ENCODE measurements around the gene FBXL5.

Gene FBXL5, protein sequence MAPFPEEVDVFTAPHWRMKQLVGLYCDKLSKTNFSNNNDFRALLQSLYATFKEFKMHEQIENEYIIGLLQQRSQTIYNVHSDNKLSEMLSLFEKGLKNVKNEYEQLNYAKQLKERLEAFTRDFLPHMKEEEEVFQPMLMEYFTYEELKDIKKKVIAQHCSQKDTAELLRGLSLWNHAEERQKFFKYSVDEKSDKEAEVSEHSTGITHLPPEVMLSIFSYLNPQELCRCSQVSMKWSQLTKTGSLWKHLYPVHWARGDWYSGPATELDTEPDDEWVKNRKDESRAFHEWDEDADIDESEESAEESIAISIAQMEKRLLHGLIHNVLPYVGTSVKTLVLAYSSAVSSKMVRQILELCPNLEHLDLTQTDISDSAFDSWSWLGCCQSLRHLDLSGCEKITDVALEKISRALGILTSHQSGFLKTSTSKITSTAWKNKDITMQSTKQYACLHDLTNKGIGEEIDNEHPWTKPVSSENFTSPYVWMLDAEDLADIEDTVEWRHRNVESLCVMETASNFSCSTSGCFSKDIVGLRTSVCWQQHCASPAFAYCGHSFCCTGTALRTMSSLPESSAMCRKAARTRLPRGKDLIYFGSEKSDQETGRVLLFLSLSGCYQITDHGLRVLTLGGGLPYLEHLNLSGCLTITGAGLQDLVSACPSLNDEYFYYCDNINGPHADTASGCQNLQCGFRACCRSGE

DNA sequence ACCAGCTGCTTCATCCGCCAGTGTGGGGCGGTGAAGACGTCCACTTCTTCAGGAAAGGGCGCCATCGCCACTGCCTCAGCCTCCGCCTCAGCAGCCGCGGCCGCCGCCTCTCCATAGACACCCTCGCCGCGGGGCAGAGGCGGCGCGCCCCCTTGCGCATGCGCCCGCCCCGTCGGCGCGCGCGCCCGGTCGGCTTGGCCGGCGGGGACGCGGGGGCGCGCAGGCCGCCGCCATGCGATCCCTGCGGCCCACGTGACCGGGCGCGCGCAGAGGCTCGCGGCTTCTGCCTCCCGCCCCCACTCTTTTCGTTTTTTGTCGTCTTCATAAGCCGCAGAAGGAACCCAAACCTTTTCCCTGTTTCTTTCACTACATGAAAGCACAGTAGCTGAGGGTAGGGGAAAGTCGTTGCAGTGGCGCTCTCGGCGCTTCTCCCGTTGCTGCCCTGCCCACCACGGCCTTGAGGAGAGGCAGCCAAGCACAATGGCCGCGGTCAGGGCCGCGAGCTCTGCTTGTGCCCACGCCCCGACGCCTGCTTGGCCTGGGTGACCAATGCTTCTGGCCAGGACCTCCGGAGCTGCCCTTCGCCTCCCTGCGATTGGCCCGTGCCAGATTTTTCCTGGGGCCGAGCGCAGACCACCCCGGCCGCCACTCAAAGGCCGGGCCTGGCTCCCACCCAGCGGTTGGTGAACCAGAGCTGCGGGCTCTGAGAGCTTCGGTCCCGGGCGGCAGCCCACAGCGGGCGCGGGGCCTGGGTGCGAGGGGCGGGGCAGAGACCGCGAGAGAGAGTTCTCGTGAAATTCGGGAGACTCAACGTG is at the start of gene FBXL5:
Gene FBXL5 (minus strand): TSS at position 135 of the 815 bp plus-strand sequence. CDS start 70 bp downstream, at position 65.
- peak; percentile 65 to 70 for DNase-seq (ENCODE audit: extremely low read depth in 1 of 2, low read depth in 1 of 2)

DNA sequence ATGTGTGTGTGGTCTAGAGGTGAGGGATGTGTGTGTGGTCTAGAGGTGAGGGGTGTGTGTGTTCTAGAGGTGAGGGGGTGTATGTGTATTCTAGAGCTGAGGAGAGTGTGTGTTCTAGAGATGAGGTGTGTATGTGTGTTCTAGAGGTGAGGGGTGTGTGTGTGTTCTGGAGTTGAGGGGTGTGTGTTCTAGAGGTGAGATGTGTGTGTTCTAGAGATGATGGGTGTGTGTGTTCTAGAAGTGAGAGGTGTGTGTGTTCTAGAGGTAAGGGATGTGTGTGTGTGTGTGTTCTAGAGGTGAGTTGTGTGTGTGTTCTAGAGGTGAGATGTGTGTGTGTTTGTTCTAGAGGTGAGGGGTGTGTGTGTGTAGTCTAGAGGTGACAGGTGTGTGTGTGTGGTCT is 49.0 kb upstream of the FBXL5 start:
- DNase-seq (ENCODE audit: extremely low read depth in 1 of 2, low read depth in 1 of 2), result no peak

DNA sequence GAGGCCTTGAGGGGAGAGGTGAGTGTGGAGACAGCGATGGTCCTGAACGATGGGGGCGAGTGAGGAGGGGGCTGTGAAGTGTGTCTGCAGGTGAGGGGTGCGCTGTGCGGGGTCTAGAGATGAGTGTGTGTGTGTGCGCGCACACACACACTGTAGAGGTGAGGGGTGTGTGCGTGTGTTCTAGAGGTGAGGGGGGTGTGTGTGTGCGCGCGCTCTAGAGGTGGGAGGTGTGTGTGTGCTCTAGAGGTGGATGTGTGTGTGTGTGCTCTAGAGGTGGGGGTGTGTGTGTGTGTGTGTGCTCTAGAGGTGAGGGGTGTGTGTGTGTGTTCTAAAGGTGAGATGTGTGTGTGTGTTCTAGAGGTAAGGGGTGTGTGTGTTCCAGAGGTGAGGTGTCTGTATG is 48.3 kb upstream of the FBXL5 start:
- DNase-seq (ENCODE audit: extremely low read depth in 1 of 2, low read depth in 1 of 2), result no peak

DNA sequence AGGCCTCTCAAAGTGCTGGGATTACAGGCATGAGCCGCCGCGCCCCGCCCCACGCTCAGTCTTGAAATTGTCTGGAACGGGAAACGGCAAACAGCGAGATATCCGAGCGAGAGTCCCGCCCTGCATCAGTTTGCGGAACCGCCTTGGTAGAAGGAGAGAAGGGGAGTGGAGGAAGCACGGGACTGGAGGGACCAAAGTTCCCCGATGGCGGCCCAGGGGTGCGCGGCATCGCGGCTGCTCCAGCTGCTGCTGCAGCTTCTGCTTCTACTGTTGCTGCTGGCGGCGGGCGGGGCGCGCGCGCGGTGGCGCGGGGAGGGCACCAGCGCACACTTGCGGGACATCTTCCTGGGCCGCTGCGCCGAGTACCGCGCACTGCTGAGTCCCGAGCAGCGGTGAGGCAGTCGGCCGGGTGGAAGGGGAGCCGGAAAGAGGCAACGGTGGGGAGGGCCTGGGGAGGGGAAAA is 47.8 kb upstream of the FBXL5 start, which contains the start of gene BST1:
Gene BST1 (plus strand): TSS at position 125 of the 463 bp plus-strand sequence. CDS start 80 bp downstream, at position 205.
- DNase-seq (ENCODE audit: extremely low read depth in 1 of 2, low read depth in 1 of 2), result peak; percentile 2 to 15

DNA sequence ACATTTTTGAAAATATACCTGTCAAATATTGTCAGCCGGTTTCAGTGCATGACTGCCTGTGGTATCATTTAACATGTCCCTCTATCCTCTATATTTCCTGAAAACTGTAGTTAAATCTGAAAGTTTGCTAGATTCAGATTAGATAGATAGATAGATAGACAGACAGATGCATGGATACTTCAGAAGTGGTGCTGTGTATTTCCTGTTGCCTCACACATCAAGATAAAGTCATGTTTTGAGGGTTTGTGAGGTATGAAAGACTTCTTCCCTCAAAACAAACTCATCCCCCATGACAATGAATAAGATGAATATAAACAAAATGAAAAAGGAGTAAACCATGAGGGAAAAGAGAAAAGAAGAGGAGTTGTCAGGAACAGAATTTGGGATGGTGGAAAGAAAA is 41.7 kb upstream of the FBXL5 start:
- DNase-seq (ENCODE audit: extremely low read depth in 1 of 2, low read depth in 1 of 2), result no peak

DNA sequence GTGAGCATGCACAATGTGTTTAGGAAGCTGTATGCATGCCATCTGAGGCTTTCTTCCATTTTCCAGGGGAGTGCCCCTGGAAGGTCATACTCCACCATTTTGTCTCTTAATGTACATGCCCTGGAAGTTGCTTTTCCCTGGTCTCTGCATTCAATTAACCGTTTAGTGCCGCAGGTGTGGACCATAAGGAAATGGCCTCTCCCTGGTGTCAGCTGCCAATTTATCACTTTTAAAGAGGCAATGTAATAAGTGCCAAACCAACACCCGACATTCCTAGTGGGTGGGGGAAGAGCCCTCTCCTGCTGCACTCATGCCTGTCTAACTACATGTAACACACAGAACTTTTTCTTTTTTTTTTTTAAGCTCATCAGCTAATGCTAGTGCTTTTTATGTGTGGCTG is 40.6 kb upstream of the FBXL5 start:
- no peak for DNase-seq (ENCODE audit: extremely low read depth in 1 of 2, low read depth in 1 of 2)

DNA sequence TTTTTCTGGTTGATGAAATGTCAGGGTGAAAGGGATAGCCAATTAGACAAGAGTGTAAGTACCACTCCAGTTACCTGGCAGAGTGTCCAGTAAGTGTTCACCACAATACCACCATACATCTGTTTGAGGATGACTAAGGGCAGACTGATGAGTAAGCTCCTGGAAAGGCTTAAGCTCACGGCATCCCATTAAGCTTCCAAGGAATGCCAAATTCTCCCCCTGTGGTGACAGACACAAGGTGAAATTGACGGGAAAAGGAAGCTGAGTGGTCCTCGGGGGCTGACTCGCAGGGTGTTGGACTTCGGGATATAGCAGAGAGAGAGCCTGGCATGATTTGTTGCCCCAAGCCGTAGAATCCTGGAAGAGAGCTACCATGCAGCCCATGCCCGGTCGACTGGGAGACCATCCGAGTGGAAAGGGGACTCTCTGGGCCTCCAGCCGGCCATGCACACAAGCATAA is 40.1 kb upstream of the FBXL5 start:
- DNase-seq (ENCODE audit: extremely low read depth in 1 of 2, low read depth in 1 of 2), result no peak

DNA sequence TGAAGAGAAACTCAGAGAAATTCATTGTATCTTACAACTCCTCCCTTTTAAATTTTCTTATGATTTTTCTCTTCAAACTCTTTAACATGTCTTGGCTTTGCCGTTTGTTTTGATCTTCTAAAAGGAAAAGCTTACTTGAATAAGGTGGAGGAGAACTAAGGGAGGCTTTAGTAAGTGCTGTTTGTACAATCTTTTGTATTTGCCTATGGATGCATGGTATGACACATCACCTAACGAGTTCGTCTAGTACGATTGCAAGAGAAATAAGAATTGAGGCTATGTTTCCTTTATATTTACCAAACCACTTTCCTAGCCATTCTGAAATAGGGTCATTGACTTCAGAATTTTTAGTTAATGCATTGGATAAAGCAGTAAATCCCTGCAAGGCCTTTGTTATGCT is 39.3 kb upstream of the FBXL5 start:
- DNase-seq (ENCODE audit: extremely low read depth in 1 of 2, low read depth in 1 of 2), result no peak

DNA sequence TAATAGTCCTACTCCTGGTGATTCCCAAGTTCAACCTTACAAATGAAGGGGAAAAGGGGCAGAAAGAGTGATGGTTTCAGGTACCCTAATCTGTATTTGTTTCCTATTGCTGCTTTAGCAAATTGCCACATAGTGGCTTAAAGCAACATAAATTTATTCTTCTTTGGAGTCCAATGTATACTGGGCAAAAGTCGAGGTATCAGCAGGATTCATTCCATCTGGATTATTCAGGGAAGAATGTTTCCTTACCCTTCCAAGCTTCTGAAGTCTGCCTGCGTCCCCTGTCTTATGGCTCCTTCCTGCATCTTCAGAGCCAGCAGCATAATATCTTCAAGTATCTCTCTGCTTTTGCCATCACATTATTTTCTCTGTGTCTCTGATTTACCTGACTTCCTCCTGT is 37.4 kb upstream of the FBXL5 start:
- no peak for DNase-seq (ENCODE audit: extremely low read depth in 1 of 2, low read depth in 1 of 2)

DNA sequence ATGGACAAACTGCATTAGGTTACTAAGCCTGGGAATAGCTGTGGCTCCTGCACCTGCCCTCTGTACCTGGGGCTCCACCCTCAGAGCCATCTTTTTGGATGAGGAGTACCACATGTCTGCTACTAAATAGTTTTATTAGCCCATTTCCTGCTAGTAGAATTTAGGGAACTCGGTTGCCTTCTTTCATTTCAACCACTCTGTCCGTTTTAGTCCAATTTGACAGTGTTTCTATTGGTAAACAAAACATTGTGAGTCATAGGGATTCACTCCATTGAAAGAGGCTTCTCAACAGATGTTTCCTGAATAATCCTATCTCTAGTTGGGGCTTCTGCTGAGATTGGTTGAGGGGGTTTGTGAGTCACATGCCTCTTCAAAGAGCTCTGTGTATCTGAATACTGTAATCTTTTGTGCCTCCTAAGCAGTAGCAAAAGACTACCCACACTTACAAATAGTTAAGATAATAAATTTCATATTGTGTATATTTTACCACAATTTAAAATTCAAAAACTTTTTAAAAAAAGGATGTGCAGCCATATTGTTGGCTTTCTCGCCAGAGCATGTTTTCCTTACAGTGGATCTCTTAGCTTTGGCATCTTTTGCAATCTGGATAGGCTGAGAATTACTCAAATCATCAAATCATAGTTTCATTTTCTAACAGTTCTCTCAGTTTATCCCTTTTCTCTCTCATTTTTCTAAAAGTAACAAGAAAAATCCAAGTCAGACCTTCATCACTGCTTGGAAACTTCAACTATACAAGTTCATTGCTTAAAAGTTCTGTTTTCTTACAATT is 36.4 kb upstream of the FBXL5 start:
- DNase-seq (ENCODE audit: extremely low read depth in 1 of 2, low read depth in 1 of 2), result no peak

DNA sequence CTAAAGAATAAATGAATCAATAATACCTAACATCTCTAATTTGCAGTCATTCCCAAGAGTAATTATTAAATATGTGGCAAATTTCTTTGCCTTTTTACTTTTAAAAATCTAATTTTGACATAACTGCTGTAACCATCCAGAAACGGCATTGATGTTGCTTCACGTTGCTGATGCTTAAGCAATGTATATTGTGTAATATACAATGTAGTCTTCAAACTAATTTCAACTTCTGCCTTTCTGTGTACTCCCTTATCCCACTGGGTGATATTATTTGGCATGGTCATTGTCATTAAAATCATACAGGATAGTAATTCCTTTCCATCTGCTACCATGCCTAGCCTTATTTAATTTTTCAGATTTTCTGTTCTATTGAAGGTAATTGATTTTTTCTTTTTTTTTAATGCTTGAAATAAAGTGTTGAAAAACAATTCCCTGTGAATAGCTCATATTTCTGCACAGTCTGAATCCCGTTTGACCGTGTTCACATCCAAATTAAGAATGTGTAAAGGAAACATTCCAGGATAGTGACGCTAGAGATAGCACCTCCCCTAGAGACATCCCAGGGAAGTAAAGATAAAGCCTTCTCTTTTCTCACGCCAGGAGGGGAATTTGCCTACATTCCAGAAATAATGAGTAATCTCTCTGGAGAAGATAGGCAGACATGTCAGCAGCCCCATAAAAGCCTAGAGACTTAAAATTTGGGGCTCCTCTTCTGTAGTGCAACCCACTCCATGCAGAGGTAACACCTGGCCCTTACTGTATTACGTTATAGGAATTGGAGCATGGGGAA is 35.1 kb upstream of the FBXL5 start:
- DNase-seq (ENCODE audit: extremely low read depth in 1 of 2, low read depth in 1 of 2), result no peak

DNA sequence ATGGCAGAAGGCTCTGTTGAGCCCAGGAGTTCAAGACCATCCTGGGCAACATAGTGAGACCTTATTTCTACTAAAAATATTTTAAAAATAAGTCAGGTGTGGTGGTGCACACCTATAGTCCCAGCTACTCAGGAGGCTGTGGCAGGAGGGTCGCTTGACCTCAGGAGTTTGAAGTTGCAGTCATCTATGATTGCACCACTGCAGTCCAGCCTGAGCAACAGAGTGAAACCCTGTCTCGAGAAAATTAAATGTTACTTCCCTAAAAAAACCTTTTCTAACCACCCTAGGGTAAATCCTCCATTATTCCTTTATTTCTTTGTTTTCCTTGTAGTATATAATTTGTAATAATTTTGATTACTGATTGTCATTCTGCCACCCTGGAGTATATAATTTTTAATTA is 34.4 kb upstream of the FBXL5 start:
- no peak for DNase-seq (ENCODE audit: extremely low read depth in 1 of 2, low read depth in 1 of 2)

DNA sequence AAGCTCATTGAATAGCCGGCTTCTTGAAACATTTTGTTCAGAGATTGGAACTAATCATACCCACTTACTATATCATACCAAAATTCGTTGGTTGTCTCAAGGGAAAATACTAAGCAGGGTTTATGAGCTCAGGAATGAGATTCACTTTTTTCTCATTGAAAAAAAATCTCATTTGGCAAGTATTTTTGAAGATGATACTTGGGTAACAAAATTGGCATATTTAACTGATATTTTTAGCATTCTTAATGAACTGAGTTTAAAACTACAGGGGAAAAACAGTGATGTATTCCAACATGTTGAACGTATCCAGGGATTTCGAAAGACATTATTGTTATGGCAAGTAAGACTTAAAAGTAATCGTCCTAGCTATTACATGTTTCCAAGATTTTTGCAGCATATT is 32.9 kb upstream of the FBXL5 start:
- no peak for DNase-seq (ENCODE audit: extremely low read depth in 1 of 2, low read depth in 1 of 2)

DNA sequence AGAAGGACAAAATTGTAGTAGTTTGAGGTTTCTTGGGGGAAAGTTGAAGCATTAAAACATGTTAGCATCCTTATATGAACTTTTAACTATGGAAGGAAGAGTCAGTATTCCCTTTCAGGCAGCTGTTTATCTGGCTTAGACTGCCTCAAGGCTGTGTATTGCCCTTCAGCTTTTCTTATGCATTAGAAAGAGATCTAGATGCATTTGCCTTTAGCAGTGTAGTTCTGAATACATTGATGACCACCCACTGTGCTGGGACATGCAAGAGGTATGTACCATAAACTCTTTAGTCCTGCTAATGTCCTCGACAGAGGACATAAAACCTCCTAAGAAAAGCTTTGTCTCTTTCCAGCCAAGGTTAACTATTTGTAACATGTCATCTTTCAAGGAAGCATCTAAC is 29.3 kb upstream of the FBXL5 start:
- DNase-seq (ENCODE audit: extremely low read depth in 1 of 2, low read depth in 1 of 2), result no peak

DNA sequence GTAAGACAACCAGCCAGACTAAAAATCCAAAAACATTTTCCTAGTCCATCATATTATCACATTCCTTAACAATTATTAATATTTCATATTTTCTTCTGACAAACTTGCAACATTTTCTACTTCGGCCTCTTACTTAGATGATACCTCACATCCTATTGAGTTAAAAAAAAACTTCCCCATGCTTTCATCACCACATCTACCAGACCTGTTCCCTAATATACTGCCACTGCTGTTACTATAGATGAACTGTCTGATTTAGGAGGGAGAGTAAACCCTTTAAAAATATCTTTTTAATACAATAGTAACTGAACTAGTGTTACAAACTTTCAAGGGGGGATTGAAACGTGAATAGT is 28.0 kb upstream of the FBXL5 start:
- DNase-seq (ENCODE audit: extremely low read depth in 1 of 2, low read depth in 1 of 2), result no peak

DNA sequence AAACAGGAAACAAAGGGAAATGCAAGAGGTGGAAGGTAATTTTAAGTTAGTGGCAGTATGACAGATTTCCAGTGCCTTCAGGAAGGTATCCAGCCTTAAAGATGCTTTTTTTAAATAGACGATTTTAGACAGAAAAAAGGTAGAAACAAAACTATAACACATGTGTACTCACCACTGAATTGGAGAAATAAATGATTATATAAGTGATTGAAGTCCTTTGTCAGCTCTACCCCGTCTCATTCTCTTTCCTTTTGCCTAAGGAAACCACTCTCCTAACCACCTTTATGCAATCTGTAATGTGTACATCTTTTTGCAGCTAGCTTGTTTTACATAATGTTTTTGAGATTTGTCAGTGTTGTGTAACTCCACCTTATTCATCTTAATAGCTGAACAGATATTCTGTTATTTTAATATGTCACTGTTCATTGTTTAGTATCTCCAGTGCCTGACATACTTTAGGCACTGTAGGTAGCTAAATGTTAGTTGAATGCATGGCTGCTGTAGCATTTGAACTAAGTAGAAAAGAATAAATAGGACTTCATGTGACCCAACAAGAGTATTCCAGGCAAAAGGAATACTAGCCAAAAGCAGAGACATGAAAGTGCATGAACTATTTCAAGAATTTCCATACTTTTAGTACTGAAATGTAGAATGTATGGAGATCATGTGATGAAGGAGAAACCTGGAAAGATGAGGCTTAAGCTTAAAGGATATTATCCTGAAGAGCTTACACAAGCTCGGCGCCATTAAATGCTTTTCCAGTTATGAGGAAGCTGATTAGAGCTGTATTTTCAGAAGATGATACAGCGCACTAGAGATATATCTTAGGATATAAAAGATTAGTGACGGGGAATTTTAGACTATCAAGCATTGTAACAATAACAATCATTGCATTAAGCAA is 27.3 kb upstream of the FBXL5 start:
- DNase-seq (ENCODE audit: extremely low read depth in 1 of 2, low read depth in 1 of 2), result no peak

DNA sequence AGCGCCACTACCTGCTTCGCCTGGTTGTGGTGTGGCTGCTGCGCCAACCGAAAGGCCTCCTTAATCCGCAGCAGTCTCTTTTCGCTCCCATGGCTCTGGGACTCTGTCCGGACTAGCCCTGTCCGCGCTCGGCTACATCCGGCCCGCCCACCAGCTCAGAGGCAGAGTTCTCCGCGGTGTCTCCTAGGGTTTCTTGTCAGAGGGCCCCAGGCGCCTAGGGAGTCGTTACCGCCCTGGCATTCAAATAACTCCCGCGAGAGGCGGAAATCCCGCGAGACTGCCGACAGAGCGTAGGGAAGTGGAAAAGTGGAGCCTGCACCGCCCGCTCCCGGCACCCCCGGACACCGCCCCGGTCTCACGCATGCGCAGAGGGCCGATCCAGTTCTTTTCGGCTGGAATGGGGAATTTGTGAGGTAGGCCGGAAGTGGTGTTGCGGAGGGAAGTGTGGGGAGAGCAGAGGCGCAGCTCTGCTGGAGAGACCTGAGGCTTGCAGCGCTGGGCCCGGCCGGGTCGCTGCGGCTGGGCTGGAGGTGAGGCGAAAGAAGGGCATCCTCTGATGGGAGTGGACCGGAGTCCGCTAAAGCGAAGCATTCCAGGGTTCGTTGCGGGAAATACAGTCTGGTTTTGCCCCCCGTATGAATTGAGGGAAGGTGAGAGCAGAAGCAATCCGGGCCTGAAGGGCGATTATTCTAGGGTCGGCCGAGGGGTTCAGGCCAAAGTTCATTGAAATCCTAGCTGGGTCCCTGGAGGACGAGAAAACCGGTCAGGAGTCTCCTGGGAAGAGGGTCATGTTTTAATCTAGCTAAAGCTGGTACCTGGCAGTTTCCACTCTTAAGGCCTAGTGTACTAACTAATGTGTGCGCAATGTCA is 26.4 kb upstream of the FBXL5 start, which contains the start of gene FAM200B:
Gene FAM200B (plus strand): TSS at position 456 of the 870 bp plus-strand sequence. CDS start 5,151 bp downstream, outside the sequence.
- DNase-seq (ENCODE audit: extremely low read depth in 1 of 2, low read depth in 1 of 2), result peak; percentile 97

DNA sequence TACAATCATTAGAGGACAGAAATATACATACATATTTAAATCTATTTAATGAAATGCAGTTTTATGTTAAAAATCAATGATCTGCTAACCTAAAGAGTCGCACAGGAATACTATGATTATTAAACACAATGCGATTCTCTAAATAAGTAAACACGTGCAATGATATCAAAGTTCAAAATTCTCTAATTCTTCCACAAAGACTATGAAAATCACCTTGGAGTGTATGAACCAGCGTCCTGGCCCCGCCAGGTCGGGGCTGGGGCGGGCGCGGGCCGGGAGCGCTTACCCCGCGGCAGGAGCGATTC is 25.9 kb upstream of the FBXL5 start:
- DNase-seq (ENCODE audit: extremely low read depth in 1 of 2, low read depth in 1 of 2), result no peak
